ENCODE results near the gene RMP24.

The RMP24 gene

GRCh38 chr18:35948080-35948479, 24.4 kb upstream of the RMP24 start:
- Mint-ChIP-seq H3K4me1 (peaks cover 31 to 36% of the 10 kb centered on the region in 2 experiments), H3K9me3 (peaks cover 4 to 5% of the 10 kb centered on the region in 2 experiments; a peak in 2 of 5 replicates), H3K27ac (no peak overlapping the region), H3K36me3 (ENCODE audit: insufficient read depth in 1 of 3, low read depth in 3 of 3) (peaks cover 5 to 30% (median 25%) of the 10 kb centered on the region in 3 experiments; a peak in 6 of 7 replicates), H3K4me3 (peak overlapping the region in 1 of 2 experiments; percentile 47; a peak in 2 of 5 replicates), H3K27me3 (ENCODE audit: low read depth) (no peaks in the 10 kb centered on the region)
- H3K4me1 ChIP-seq (ENCODE audit: insufficient read depth, low read length) = no peaks in the 10 kb centered on the region
- no peak overlapping the region for H3K18ac ChIP-seq (ENCODE audit: insufficient read length, low read depth, low read length)
- H3K27me3 ChIP-seq (ENCODE audit: insufficient read depth, low read length) = no peaks in the 10 kb centered on the region
- H4K8ac ChIP-seq (replicated peaks; ENCODE audit: insufficient read length, low read depth, low read length) = no peak overlapping the region
- no peak for TF ChIP-seq CTCF (conservative IDR thresholded peaks at IDR 0.05)
- WGBS (ENCODE audit: extremely low coverage, insufficient read length, low lambda C conversion rate) = no CpG with 5 or more reads among the region's 3 CpGs
- peak overlapping the region; percentile 18 for H3K4me2 ChIP-seq (ENCODE audit: insufficient read depth, insufficient read length, low read length)
- H3K4ac ChIP-seq (ENCODE audit: low read depth, low read length) = no peak overlapping the region
- H2BK20ac ChIP-seq (ENCODE audit: low read depth, low read length, poor library complexity, severe bottlenecking) = no peak overlapping the region
- H3K27ac ChIP-seq (ENCODE audit: insufficient read length, low read depth, low read length) = no peak overlapping the region
- H3K23me2 ChIP-seq (ENCODE audit: insufficient read length, low read depth, low read length, poor library complexity, severe bottlenecking) = peaks cover 9% of the 10 kb centered on the region
- no peak overlapping the region for H4K91ac ChIP-seq (ENCODE audit: insufficient read length, low read depth, low read length)
- H3K9ac ChIP-seq (ENCODE audit: extremely low read depth, insufficient read length, low read length) = no peak overlapping the region
- no peaks in the 10 kb centered on the region for H3K79me1 ChIP-seq (ENCODE audit: insufficient read depth, low read depth, low read length, poor library complexity, severe bottlenecking)
- no peaks in the 10 kb centered on the region for H4K20me1 ChIP-seq (ENCODE audit: control insufficient read depth, insufficient read depth, insufficient read length)
- H3K23ac ChIP-seq (ENCODE audit: insufficient read length, low read depth, low read length) = no peak overlapping the region
- no peak overlapping the region for H4K5ac ChIP-seq (ENCODE audit: insufficient read length, low read depth, low read length)
- no peak overlapping the region for H2BK5ac ChIP-seq (ENCODE audit: insufficient read length, low read length)
- no peak overlapping the region for H2AFZ ChIP-seq (ENCODE audit: low read length)
- no peak overlapping the region for H2BK15ac ChIP-seq (ENCODE audit: low read depth, low read length)
- H2BK12ac ChIP-seq (ENCODE audit: insufficient read length, low read depth, low read length) = no peak overlapping the region
- H3T11ph ChIP-seq (ENCODE audit: low read length) = no peak overlapping the region
- H2BK120ac ChIP-seq (ENCODE audit: low read depth, low read length, poor library complexity, severe bottlenecking) = no peak overlapping the region
- no peak overlapping the region for H3K56ac ChIP-seq (ENCODE audit: insufficient read length, low read depth, low read length)
- DNase-seq = no peak
- H2AK5ac ChIP-seq (ENCODE audit: insufficient read length, low read length) = no peak overlapping the region
- no peaks in the 10 kb centered on the region for H3K9me3 ChIP-seq (ENCODE audit: control insufficient read depth, low read depth, low read length)
- peaks cover 10% of the 10 kb centered on the region; the same call in 1 of the 2 replicates for H3K79me2 ChIP-seq (ENCODE audit: insufficient read depth, low read length)
- no peak overlapping the region for H3K14ac ChIP-seq (ENCODE audit: insufficient read depth, low read length)

All from H9 (cell line).